Measurements from ENCODE around the gene SVEP1. TPM values are rescaled to one million over a fixed set of nuclear protein-coding genes. Genes with fewer than 3 reads are reported as not detected.

Gene SVEP1
- polyA plus RNA-seq, 1 experiment = 34.8 TPM

DNA sequence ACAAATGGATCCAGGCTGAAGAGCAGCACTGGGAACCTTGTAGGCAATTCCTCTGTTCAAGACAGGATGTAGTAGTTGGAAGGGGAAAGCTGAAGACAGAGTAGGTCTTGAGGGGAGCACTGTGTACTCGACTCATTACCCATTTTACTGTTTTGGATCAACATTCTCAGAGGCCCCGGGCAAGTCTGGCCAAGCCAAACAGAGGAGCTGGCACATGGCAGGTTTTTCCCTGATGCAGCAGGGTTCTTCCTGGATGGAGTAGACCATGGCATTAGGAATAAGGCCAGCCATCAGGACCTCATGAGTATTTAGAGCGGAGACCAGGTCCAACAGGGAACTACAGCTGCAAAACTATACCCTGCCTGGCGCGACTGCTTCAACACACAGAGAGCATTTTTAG, 4.4 kb downstream of the SVEP1 start:
- Histone ChIP-seq H3K27ac (ENCODE audit: low read depth, low read length) (no peak overlapping the region), H3K9me3 (ENCODE audit: control insufficient read depth, insufficient read depth, low read length) (no peaks in the 10 kb centered on the region; the same call in 1 of the 2 replicates), H3K4me3 (ENCODE audit: low read depth, low read length) (no peak overlapping the region), H3K27me3 (ENCODE audit: control insufficient read depth, insufficient read depth, low read length) (no peaks in the 10 kb centered on the region)
- no peak for DNase-seq (ENCODE audit: low read depth, low spot score)
- ChIA-PET CTCF (interaction anchor here (0.6 to 0.9 kb wide), 2 partner anchors 48 to 687 kb away, joined by 4 read pairs; no protein-coding TSS in a partner anchor), POLR2A (no interaction called here)
- TF ChIP-seq, protein P1, sequence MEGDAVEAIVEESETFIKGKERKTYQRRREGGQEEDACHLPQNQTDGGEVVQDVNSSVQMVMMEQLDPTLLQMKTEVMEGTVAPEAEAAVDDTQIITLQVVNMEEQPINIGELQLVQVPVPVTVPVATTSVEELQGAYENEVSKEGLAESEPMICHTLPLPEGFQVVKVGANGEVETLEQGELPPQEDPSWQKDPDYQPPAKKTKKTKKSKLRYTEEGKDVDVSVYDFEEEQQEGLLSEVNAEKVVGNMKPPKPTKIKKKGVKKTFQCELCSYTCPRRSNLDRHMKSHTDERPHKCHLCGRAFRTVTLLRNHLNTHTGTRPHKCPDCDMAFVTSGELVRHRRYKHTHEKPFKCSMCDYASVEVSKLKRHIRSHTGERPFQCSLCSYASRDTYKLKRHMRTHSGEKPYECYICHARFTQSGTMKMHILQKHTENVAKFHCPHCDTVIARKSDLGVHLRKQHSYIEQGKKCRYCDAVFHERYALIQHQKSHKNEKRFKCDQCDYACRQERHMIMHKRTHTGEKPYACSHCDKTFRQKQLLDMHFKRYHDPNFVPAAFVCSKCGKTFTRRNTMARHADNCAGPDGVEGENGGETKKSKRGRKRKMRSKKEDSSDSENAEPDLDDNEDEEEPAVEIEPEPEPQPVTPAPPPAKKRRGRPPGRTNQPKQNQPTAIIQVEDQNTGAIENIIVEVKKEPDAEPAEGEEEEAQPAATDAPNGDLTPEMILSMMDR (IDR thresholded peaks at IDR 0.05; ENCODE audit: low read depth, low read length) = no peak

DNA sequence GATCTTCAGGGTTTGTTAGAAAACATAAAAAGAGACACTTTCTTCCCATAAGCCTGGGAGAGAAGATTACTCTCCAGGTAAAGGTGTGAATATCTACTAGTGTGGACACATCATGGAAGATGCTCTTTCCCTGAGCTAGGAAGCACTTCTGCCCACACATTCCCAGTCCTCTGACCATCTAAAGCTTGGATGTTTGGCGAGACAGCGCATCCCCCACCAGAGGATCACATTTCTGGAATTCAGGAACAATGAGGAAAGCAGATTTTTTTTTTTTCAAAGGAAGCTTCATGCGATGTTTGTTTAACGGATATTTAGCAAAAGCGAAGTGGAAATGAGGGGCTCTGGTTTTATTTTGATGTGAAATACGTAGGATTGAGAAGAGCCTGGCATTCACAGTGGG, 6.2 kb downstream of the SVEP1 start:
- no peak overlapping the region for H3K27ac ChIP-seq (ENCODE audit: low read depth, low read length)
- POLR2A ChIA-PET = no interaction called here
- no peak for DNase-seq (ENCODE audit: low read depth, low spot score)
- no peaks in the 10 kb centered on the region for H3K27me3 ChIP-seq (ENCODE audit: control insufficient read depth, insufficient read depth, low read length)
- H3K4me3 ChIP-seq (ENCODE audit: low read depth, low read length) = no peak overlapping the region
- CTCF ChIA-PET = interaction anchor here (0.7 kb wide), 1 partner anchor 50 kb away, joined by 4 read pairs; no protein-coding TSS in a partner anchor
- TF ChIP-seq, protein P1 (IDR thresholded peaks at IDR 0.05; ENCODE audit: low read depth, low read length) = no peak
- H3K9me3 ChIP-seq (ENCODE audit: control insufficient read depth, insufficient read depth, low read length) = no peaks in the 10 kb centered on the region; the same call in 1 of the 2 replicates

DNA sequence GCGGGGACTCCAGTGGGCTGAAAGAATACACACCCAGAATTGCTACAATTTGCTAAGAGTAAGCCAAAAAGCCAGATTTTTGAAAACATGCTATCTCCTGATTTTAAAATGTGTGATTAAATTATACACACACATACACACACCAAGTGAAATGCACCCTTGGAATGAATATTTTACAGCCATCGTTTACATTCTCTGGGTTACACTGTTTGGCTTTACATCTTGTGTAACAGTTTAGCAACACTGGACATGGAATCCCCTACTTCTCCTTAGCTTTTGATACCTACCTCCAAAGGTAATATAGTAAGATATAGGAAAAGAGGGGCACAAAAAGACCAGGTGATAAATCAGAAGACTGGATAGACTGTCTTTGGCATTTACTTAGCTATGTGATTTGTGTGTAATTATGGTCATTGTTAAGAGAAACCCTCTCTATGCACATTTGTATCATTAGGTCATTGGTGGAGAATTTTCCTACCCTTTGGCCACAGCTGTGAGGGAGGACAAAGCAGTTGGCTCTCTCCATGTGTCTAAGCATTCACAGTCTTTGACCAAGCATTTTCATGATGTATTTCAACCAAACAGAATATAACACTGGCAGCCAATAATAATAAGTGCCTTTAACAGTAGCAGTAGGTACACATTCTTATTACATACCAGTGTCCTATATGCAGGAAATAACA, 7.6 kb downstream of the SVEP1 start:
- H3K27me3 ChIP-seq (ENCODE audit: control insufficient read depth, insufficient read depth, low read length) = no peaks in the 10 kb centered on the region
- TF ChIP-seq, protein P1 (IDR thresholded peaks at IDR 0.05; ENCODE audit: low read depth, low read length) = no peak
- ChIA-PET POLR2A (interaction anchor here (0.8 to 1.8 kb wide), 7 partner anchors 7 to 316 kb away, joined by 3 to 9 read pairs (median 4); partner anchors contain the start of genes SVEP1 and TXN), CTCF (no interaction called here)
- no peaks in the 10 kb centered on the region; the same call in 1 of the 2 replicates for H3K9me3 ChIP-seq (ENCODE audit: control insufficient read depth, insufficient read depth, low read length)
- DNase-seq (ENCODE audit: low read depth, low spot score) = no peak
- H3K4me3 ChIP-seq (ENCODE audit: low read depth, low read length) = no peak overlapping the region
- H3K27ac ChIP-seq (ENCODE audit: low read depth, low read length) = no peak overlapping the region

GRCh38 chr9:110566156-110566555, 13.4 kb downstream of the SVEP1 start:
- CTCF ChIA-PET = no interaction called here
- Histone ChIP-seq H3K4me3 (ENCODE audit: low read depth, low read length) (no peak overlapping the region), H3K27me3 (ENCODE audit: control insufficient read depth, insufficient read depth, low read length) (no peaks in the 10 kb centered on the region), H3K9me3 (ENCODE audit: control insufficient read depth, insufficient read depth, low read length) (no peaks in the 10 kb centered on the region), H3K27ac (ENCODE audit: low read depth, low read length) (no peak overlapping the region)
- no peak for DNase-seq (ENCODE audit: low read depth, low spot score)
- TF ChIP-seq, protein P1 (IDR thresholded peaks at IDR 0.05; ENCODE audit: low read depth, low read length) = no peak
- POLR2A ChIA-PET = no interaction called here

GRCh38 chr9:110561826-110562225, 17.7 kb downstream of the SVEP1 start:
- ChIA-PET POLR2A (no interaction called here), CTCF (no interaction called here)
- Histone ChIP-seq H3K27me3 (ENCODE audit: control insufficient read depth, insufficient read depth, low read length) (no peaks in the 10 kb centered on the region), H3K4me3 (ENCODE audit: low read depth, low read length) (no peak overlapping the region), H3K27ac (ENCODE audit: low read depth, low read length) (no peak overlapping the region), H3K9me3 (ENCODE audit: control insufficient read depth, insufficient read depth, low read length) (no peaks in the 10 kb centered on the region)
- no peak for DNase-seq (ENCODE audit: low read depth, low spot score)
- TF ChIP-seq, protein P1 (IDR thresholded peaks at IDR 0.05; ENCODE audit: low read depth, low read length) = no peak
